ENCODE data around the gene PEX12.
"Not testable (repeated sequence)": the region's sequence is repeated elsewhere in the genome, so short reads cannot be mapped to it uniquely, and the experiment has no call there.

The PEX12 gene

DNA sequence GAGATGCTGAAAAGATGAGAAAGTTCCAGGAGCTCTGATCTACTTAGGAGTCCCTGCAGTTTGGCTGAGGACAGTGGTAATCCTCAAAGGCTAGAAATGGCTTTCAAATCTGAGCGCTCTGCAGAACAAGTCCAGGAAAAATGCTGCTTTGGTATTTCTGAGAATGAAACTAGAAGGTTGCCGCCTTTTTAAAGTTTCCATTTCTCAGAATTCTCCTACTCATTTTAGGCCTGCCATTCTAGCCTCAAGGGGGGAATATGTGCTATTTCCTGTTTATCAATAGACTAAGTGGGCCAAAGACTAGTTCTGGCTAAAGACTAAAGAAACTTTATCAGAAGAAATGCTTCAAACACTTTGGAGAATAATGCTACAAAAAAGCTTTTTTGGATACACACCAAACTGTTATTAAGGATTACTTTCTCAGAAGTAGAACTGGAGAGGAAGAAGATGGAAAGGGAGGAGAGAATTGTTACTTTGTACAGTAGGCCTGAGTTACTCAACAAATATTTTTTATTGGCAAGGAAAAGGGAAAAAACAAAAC is 40.7 kb downstream of the PEX12 start, which contains the start of gene SLFN12L:
TSS of gene SLFN12L (minus strand) at position 78 of the 541 bp plus-strand sequence. CDS start 15,314 bp downstream, outside the sequence.
- DNase-seq (ENCODE audit: extremely low read depth in 1 of 2, low read depth in 1 of 2), result no peak

GRCh38 chr17:35536664-35537171 is 41.7 kb downstream of the PEX12 start:
- DNase-seq (ENCODE audit: extremely low read depth in 1 of 2, low read depth in 1 of 2), result no peak

DNA sequence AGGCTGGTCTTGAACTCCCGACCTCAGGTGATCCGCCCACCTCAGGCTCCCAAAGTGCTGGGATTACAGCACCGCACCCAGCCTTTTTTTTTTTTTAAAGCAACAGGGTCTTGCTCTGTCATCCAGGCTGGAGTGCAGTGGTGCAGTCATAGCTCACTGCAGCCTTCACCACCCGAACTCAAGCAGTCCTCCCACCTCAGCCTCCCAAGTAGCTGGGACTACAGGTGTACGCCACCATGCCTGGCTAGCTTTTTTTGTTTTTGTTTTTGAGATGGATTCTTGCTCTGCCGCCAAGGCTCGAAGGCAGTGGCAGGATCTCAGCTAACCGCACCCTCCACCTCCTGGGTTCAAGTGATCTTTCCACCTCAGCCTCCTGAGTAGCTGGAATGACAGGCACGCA is 43.0 kb downstream of the PEX12 start:
- DNase-seq (ENCODE audit: extremely low read depth in 1 of 2, low read depth in 1 of 2), result not testable (repeated sequence)

DNA sequence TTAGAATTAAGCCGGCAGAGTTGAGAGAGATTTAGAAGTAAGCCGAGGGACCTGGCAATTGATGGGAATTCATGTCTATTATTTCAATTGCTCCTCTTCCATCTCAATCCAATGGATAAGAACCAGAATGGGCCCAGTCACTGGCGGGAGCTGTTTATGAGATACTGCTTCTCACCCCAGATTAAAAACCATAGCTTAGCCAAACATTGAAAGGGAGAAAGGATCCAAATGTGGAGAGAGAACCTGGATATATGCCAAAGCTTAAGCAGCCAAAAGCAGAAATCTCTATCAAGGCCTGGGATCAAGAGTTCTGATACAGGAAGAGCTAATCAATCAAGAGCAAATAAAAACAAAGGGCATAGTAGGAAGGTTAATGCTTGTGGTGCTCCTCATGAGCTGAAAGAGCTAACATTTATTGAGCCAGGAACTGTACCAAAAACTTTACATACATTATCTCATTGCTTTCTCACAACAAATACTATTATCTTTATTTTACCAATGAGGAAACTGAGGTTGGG is 43.7 kb downstream of the PEX12 start:
- DNase-seq (ENCODE audit: extremely low read depth in 1 of 2, low read depth in 1 of 2), result no peak

GRCh38 chr17:35531160-35531559 is 47.2 kb downstream of the PEX12 start:
- no peak for DNase-seq (ENCODE audit: extremely low read depth in 1 of 2, low read depth in 1 of 2)

DNA sequence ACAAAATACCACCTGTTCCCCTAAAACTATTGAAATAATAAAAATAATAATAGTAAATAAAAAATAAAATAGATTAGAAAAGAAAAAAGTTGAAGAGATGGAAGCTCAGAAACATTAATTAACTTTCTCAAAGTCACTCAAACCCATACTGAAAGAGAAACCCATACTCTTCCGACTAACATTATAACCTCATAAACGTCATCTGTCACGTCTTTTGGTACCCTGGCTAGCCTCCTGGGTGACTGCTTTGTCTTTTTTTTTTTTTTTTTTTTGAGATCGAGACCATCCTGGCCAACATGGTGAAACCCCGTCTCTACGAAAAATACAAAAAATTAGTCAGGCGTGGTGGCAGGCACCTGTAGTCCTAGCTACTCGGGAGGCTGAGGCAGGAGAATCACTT is 48.5 kb downstream of the PEX12 start:
- no peak for DNase-seq (ENCODE audit: extremely low read depth in 1 of 2, low read depth in 1 of 2)

- not testable (repeated sequence) for DNase-seq (ENCODE audit: extremely low read depth in 1 of 2, low read depth in 1 of 2)
Measured at GRCh38 chr17:35529326-35529725, 49.0 kb downstream of the PEX12 start.
